Activated CD8-positive, alpha-beta memory T cell treated with anti-CD3 and anti-CD28 coated beads, Interleukin-2, amount 50 U/mL, for 4 hours (primary cell): ENCODE data around the gene SLC30A5.

Source experiments
- DNase-seq: peaks from one replicate; pipeline ENCODE4 v3.0.0-alpha.2; 2020

The SLC30A5 gene

DNA sequence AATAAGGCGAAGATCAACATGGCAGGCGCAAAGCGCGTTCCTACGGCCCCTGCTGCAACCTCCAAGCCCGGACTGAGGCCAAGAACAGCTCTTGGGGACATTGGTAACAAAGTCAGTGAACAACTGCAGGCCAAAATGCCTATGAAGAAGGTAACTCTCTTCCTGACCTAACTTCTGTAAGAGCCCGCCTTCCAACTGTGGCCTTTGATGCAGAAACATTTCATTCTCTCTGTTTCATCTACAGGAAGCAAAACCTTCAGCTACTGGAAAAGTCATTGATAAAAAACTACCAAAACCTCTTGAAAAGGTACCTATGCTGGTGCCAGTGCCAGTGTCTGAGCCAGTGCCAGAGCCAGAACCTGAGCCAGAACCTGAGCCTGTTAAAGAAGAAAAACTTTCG, 74.1 kb downstream of the SLC30A5 start:
- no peak for DNase-seq

DNA sequence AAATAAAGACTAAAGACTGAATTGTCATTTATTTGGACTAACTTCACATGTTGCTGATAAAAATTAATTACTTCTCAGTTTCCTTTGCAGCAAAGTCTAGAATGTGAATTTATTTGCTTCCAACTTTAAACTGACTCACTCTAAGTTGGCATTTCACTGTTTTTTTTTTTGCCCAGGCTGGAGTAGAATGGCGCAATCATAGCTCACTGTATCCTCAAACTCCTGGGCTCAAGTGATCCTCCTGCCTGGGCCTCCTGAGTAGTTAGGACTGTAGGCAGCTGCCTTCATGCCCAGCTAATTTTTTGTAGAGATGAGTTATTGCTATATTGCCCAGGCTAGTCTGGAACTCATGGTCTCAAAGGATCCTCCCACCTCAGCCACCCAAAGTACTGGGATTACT, 76.7 kb downstream of the SLC30A5 start:
- no peak for DNase-seq

DNA sequence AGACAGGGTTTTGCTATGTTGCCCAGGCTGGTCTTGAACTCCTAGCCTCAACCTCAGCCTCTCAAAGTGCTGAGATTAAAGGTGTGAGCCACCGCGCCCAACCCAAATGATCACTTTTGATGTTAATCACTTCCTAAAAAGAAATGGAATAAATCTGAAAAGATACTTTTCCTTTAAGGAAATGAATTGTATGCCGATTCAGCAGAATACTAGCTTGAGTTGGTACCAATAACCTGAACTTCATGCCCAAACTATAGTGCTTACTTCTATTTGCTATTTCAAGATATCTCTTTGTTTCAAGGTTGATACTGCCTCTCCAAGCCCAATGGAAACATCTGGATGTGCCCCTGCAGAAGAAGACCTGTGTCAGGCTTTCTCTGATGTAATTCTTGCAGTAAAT, 77.2 kb downstream of the SLC30A5 start:
- DNase-seq = no peak
